Measurements from ENCODE around the gene FAM151A.

DNA sequence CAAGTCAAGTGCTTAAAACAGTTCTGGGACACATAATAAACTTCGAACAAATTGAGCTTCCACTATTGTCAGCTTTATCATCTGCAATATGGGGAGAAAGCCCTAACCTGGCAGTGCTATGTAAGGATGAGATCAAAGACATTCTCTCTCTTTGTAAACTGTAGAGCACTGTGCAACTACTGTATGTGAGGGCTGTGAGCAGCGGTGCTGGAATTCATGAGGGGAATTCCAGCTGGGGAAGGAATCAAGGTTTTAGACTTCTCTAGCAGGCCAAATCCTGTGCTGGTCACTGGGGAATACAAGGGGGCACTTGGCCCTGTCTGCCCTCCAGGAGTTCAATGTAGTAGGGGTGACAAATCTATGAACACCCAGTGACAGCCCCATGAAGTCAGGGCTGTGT, 9.3 kb downstream of the FAM151A start:
- no peak for TF ChIP-seq CTCF (optimal IDR thresholded peaks at IDR 0.05 in 1 of 3, IDR thresholded peaks at IDR 0.05 in 1 of 3, conservative IDR thresholded peaks at IDR 0.05 in 1 of 3; ENCODE audit: extremely low read depth in 1 of 3, insufficient read depth in 2 of 3, low read length in 3 of 3)
- no peak for TF ChIP-seq EZH2 (IDR thresholded peaks at IDR 0.05; ENCODE audit: low read length)

Measured in keratinocyte (primary cell).